Hindlimb muscle (tissue), 1 donor: Measurements from ENCODE around the gene PPIL3. TPM values are rescaled to one million over a fixed set of nuclear protein-coding genes. Genes with fewer than 3 reads are reported as not detected.
"Not testable (repeated sequence)": the region's sequence is repeated elsewhere in the genome, so short reads cannot be mapped to it uniquely, and the experiment has no call there.

ENCODE experiments used
- DNase-seq: peaks from one replicate; pipeline ENCODE4 v3.0.0-alpha.2; 2013
- polyA plus RNA-seq: library from polyadenylated mRNA; unstranded; fragments of 120-200 nt; gene quantifications from one replicate; pipeline ENCODE4 v1.2.1, GENCODE V29; 2013; ENCODE audit not compliant: insufficient read length

PPIL3 gene
- 30.7 TPM for polyA plus RNA-seq

- peak; percentile 98 for DNase-seq
Measured at GRCh38 chr2:200888704-200889625, at the start of gene PPIL3, which contains the start of gene NIF3L1. PPIL3 (minus strand) TSS chr2:200889077; CDS start chr2:200887615, 1,462 bp downstream. NIF3L1 (plus strand) TSS chr2:200889371; CDS start chr2:200891944, 2,573 bp downstream.

GRCh38 chr2:200930947-200931626 lies 42.2 kb upstream of the PPIL3 start:
- DNase-seq = no peak

GRCh38 chr2:200929334-200930249 lies 40.7 kb upstream of the PPIL3 start:
- no peak for DNase-seq

GRCh38 chr2:200922439-200922838 lies 33.6 kb upstream of the PPIL3 start:
- DNase-seq = no peak

GRCh38 chr2:200913654-200914053 lies 24.8 kb upstream of the PPIL3 start:
- DNase-seq = no peak

GRCh38 chr2:200909958-200910357 lies 21.1 kb upstream of the PPIL3 start:
- DNase-seq = no peak

GRCh38 chr2:200905618-200906296 lies 16.9 kb upstream of the PPIL3 start:
- DNase-seq = peak; percentile 51

GRCh38 chr2:200901459-200902072 lies 12.7 kb upstream of the PPIL3 start:
- DNase-seq = peak; percentile 68

GRCh38 chr2:200899482-200899881 lies 10.6 kb upstream of the PPIL3 start:
- DNase-seq = no peak

GRCh38 chr2:200881715-200882249 lies 7.1 kb downstream of the PPIL3 start:
- not testable (repeated sequence) for DNase-seq

- DNase-seq = no peak
Measured at GRCh38 chr2:200878289-200878880, 10.5 kb downstream of the PPIL3 start.

- DNase-seq = no peak
Measured at GRCh38 chr2:200877443-200877842, 11.4 kb downstream of the PPIL3 start.

GRCh38 chr2:200873560-200873959 lies 15.3 kb downstream of the PPIL3 start:
- no peak for DNase-seq

- DNase-seq = no peak
Measured at GRCh38 chr2:200871151-200871550, 17.7 kb downstream of the PPIL3 start.

GRCh38 chr2:200869014-200869413 lies 19.9 kb downstream of the PPIL3 start:
- DNase-seq = no peak

GRCh38 chr2:200864176-200865034 lies 24.5 kb downstream of the PPIL3 start, which contains the start of gene CLK1:
CLK1 (minus strand) TSS chr2:200864658; CDS start chr2:200861862, 2,796 bp downstream.
- DNase-seq = peak; percentile 99

- DNase-seq = no peak
Measured at GRCh38 chr2:200863782-200864175, 25.1 kb downstream of the PPIL3 start.

- peak; percentile 65 for DNase-seq
Measured at GRCh38 chr2:200862532-200863000, 26.3 kb downstream of the PPIL3 start.

- DNase-seq = peak; percentile 14
Measured at GRCh38 chr2:200861617-200862155, 27.2 kb downstream of the PPIL3 start.
